Peyer's patch (tissue), 4 donors: ENCODE measurements around the gene AUTS2. TPM values are rescaled to one million over a fixed set of nuclear protein-coding genes. Genes with fewer than 3 reads are reported as not detected.

Source experiments
- DNase-seq, 3 donors: peaks; one replicate each; pipeline ENCODE4 v3.0.0-alpha.2; 2017 to 2019
- H3K27ac ChIP-seq, 4 donors: fragments of 200-600 bp; sonication (generic); one replicate each; pipeline ENCODE4 v1.5.1; 2016 to 2019
- H3K27me3 ChIP-seq, 2 donors: fragments of 200-600 bp; sonication (generic); one replicate each; pipeline ENCODE4 v1.5.1; 2019
- H3K36me3 ChIP-seq, 3 donors: fragments of 200-600 bp; sonication (generic); one replicate each; pipeline ENCODE4 v1.5.1; 2016 to 2019
- H3K4me1 ChIP-seq, 4 donors: fragments of 200-600 bp; sonication (generic); one replicate each; pipeline ENCODE4 v1.5.1; 2016 to 2019
- H3K4me3 ChIP-seq, 4 donors: fragments of 200-600 bp; sonication (generic); 1 replicate in 3 of 4; 2 replicates in 1 of 4; pipeline ENCODE4 v1.5.1; 2016 to 2019; ENCODE audit warnings: mild to moderate bottlenecking in 1 of 4
- H3K9me3 ChIP-seq, 4 donors: fragments of 200-600 bp; sonication (generic); one replicate each; pipeline ENCODE4 v1.5.1; 2016 to 2019; ENCODE audit warnings: mild to moderate bottlenecking in 1 of 4
- CTCF ChIP-seq, 6 experiments: fragments of 450-650 bp in 4 of 6; fragments of 200-600 bp in 2 of 6; sonication (generic) in 1 of 6; IDR thresholded peaks; one replicate each; pipeline ENCODE4 v1.5.1; 2017 to 2019; ENCODE audit warnings: antibody characterized with exemption in 6 of 6, mild to moderate bottlenecking in 3 of 6, moderate library complexity in 1 of 6
- POLR2A ChIP-seq, 2 donors: fragments of 450-650 bp; IDR thresholded peaks; one replicate each; pipeline ENCODE4 v1.5.1; 2017; ENCODE audit warnings: antibody characterized with exemption in 2 of 2, mild to moderate bottlenecking in 2 of 2, moderate library complexity in 2 of 2
- total RNA-seq, 4 donors: library from RNA; depleted of rRNA; stranded (reverse); fragments of >200 nt; gene quantifications; one replicate each; pipeline ENCODE4 v1.1.0, GENCODE V29; 2016

The AUTS2 gene
- total RNA-seq, 4 donors from 2014 or later: 55.9 to 90.0 (median 72.6) TPM

GRCh38 chr7:69906283-69906995, 308.2 kb downstream of the AUTS2 start:
- DNase-seq: peak in 1 of 3 donors; percentile 35
- Histone ChIP-seq H3K27me3 (no peaks in the 10 kb centered on the region), H3K27ac (no peak overlapping the region), H3K36me3 (no peaks in the 10 kb centered on the region), H3K4me3 (no peak overlapping the region), H3K9me3 (peaks cover 0 to 14% (median 0%) of the 10 kb centered on the region in 4 donors), H3K4me1 (no peaks in the 10 kb centered on the region)
- TF ChIP-seq POLR2A (IDR thresholded peaks at IDR 0.05) (no peak), CTCF (IDR thresholded peaks at IDR 0.05) (no peak)

- no peaks in the 10 kb centered on the region for H3K27me3 ChIP-seq
- TF ChIP-seq POLR2A (IDR thresholded peaks at IDR 0.05): no peak
- TF ChIP-seq CTCF (IDR thresholded peaks at IDR 0.05): no peak
These were observed 309.4 kb downstream of the AUTS2 start for GRCh38 chr7:69907720-69908119.

GRCh38 chr7:69908454-69908853, 310.2 kb downstream of the AUTS2 start:
- H3K9me3 ChIP-seq: peaks cover 0 to 15% (median 0%) of the 10 kb centered on the region in 4 donors
- no peak overlapping the region for H3K4me3 ChIP-seq
- H3K4me1 ChIP-seq: no peaks in the 10 kb centered on the region
- H3K27ac ChIP-seq: no peak overlapping the region
- TF ChIP-seq CTCF (IDR thresholded peaks at IDR 0.05) (no peak), POLR2A (IDR thresholded peaks at IDR 0.05) (no peak)
- no peak for DNase-seq
- H3K27me3 ChIP-seq: no peaks in the 10 kb centered on the region
- no peaks in the 10 kb centered on the region for H3K36me3 ChIP-seq

More at GRCh38 chr7:69907720-69908119, 309.4 kb downstream of the AUTS2 start:
- no peaks in the 10 kb centered on the region for H3K36me3 ChIP-seq
- no peak for DNase-seq
- H3K9me3 ChIP-seq: peaks cover 0 to 15% (median 0%) of the 10 kb centered on the region in 4 donors
- H3K27ac ChIP-seq: no peak overlapping the region
- H3K4me3 ChIP-seq: no peak overlapping the region
- no peaks in the 10 kb centered on the region for H3K4me1 ChIP-seq

GRCh38 chr7:69910150-69910549, 311.9 kb downstream of the AUTS2 start:
- Histone ChIP-seq H3K9me3 (peaks cover 0 to 15% (median 0%) of the 10 kb centered on the region in 4 donors), H3K4me1 (no peaks in the 10 kb centered on the region), H3K36me3 (no peaks in the 10 kb centered on the region), H3K27ac (no peak overlapping the region), H3K27me3 (no peaks in the 10 kb centered on the region), H3K4me3 (no peak overlapping the region)
- TF ChIP-seq CTCF (IDR thresholded peaks at IDR 0.05) (no peak), POLR2A (IDR thresholded peaks at IDR 0.05) (no peak)
- no peak for DNase-seq

- no peak overlapping the region for H3K4me3 ChIP-seq
- no peaks in the 10 kb centered on the region for H3K4me1 ChIP-seq
- no peak overlapping the region for H3K27ac ChIP-seq
- DNase-seq: no peak
- H3K27me3 ChIP-seq: no peaks in the 10 kb centered on the region
- H3K36me3 ChIP-seq: no peaks in the 10 kb centered on the region
- TF ChIP-seq CTCF (IDR thresholded peaks at IDR 0.05) (no peak), POLR2A (IDR thresholded peaks at IDR 0.05) (no peak)
- H3K9me3 ChIP-seq: peaks cover 0 to 15% (median 0%) of the 10 kb centered on the region in 4 donors
These were observed 313.1 kb downstream of the AUTS2 start for GRCh38 chr7:69911337-69911736.
